ENCODE measurements around the gene HERPUD2. TPM values are rescaled to one million over a fixed set of nuclear protein-coding genes. Genes with fewer than 3 reads are reported as not detected.
"Not testable (repeated sequence)": the region's sequence is repeated elsewhere in the genome, so short reads cannot be mapped to it uniquely, and the experiment has no call there.

The HERPUD2 gene
- total RNA-seq, 3 donors from 2014 or later: 23.5 to 41.4 (median 34.7) TPM

- DNase-seq (no peak), ATAC-seq (no peak)
- no peaks in the 10 kb centered on the region for H3K9me3 ChIP-seq
- no peak for TF ChIP-seq CTCF (IDR thresholded peaks at IDR 0.05)
- no peak overlapping the region for H3K4me3 ChIP-seq
- intact Hi-C loops (cut with DNase I, micrococcal nuclease): no loop called here
- H3K4me1 ChIP-seq (ENCODE audit: low read depth): no peaks in the 10 kb centered on the region
- H3K36me3 ChIP-seq (ENCODE audit: low read depth): no peaks in the 10 kb centered on the region
Observed at GRCh38 chr7:35599061-35599460, 95.9 kb downstream of the HERPUD2 start.

GRCh38 chr7:35596061-35596460 is 98.9 kb downstream of the HERPUD2 start:
- Histone ChIP-seq H3K9me3 (no peaks in the 10 kb centered on the region), H3K4me3 (no peak overlapping the region), H3K36me3 (ENCODE audit: low read depth) (no peaks in the 10 kb centered on the region), H3K4me1 (ENCODE audit: low read depth) (no peaks in the 10 kb centered on the region)
- TF ChIP-seq CTCF (IDR thresholded peaks at IDR 0.05): no peak
- intact Hi-C loops (cut with DNase I, micrococcal nuclease): no loop called here
- no peak for ATAC-seq
- DNase-seq: no peak

DNA sequence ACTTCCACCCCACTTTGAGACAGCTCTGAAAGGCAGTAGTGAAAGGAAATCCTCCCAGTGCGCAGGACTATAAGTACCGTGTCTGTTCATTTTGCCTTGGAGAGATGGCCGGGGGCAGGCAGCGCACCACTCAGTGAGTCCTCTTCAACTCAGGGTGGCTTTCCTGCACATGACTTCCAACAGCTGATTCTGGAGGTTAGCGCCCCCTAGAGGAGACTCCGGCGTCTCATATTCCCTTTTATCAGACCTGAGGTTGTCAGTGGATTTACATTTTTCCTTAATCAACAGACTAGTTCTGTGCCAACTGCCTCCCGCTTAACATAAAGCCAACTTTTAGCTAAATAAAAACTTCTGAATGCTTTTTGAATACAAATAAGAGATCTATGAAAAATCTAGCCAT is 101.0 kb downstream of the HERPUD2 start:
- no peaks in the 10 kb centered on the region for H3K9me3 ChIP-seq
- DNase-seq (peak in 1 of 3 donors; percentile 15), ATAC-seq (no peak)
- H3K4me1 ChIP-seq (ENCODE audit: low read depth): no peaks in the 10 kb centered on the region
- intact Hi-C loops (cut with DNase I, micrococcal nuclease): no loop called here
- no peak overlapping the region for H3K4me3 ChIP-seq
- no peaks in the 10 kb centered on the region for H3K36me3 ChIP-seq (ENCODE audit: low read depth)
- TF ChIP-seq CTCF (IDR thresholded peaks at IDR 0.05): no peak

GRCh38 chr7:35588647-35589046 is 106.3 kb downstream of the HERPUD2 start:
- TF ChIP-seq CTCF (IDR thresholded peaks at IDR 0.05): no peak
- no peaks in the 10 kb centered on the region for H3K4me1 ChIP-seq (ENCODE audit: low read depth)
- DNase-seq: no peak
- no peaks in the 10 kb centered on the region for H3K9me3 ChIP-seq
- intact Hi-C loops (cut with DNase I, micrococcal nuclease): no loop called here
- H3K4me3 ChIP-seq: no peak overlapping the region
- no peak for ATAC-seq
- H3K36me3 ChIP-seq (ENCODE audit: low read depth): no peaks in the 10 kb centered on the region

- Histone ChIP-seq H3K4me1 (ENCODE audit: low read depth) (no peaks in the 10 kb centered on the region), H3K4me3 (no peak overlapping the region), H3K36me3 (ENCODE audit: low read depth) (no peaks in the 10 kb centered on the region), H3K9me3 (no peaks in the 10 kb centered on the region)
- intact Hi-C loops (cut with DNase I, micrococcal nuclease): no loop called here
- no peak for TF ChIP-seq CTCF (IDR thresholded peaks at IDR 0.05)
- DNase-seq (no peak), ATAC-seq (no peak)
Observed at GRCh38 chr7:35584990-35585389, 109.9 kb downstream of the HERPUD2 start.

- intact Hi-C loops (cut with DNase I, micrococcal nuclease); DNase-seq; ATAC-seq; H3K9me3 ChIP-seq; H3K4me3 ChIP-seq; H3K36me3 ChIP-seq (ENCODE audit: low read depth); H3K4me1 ChIP-seq (ENCODE audit: low read depth): not testable (repeated sequence)
Observed at GRCh38 chr7:35584533-35584932, 110.4 kb downstream of the HERPUD2 start.

Other genes with a start within 250 kb of the HERPUD2 start
- 100 to 1,000 TPM; 115 to 215 (median 126) TPM for gene SEPTIN7, start 105.9 kb upstream of the HERPUD2 start, total RNA-seq

Data from mucosa of descending colon (tissue), 3 donors.